GM12878 (cell line): Measurements from ENCODE around the gene PTCD3. TPM values are rescaled to one million over a fixed set of nuclear protein-coding genes. Genes with fewer than 3 reads are reported as not detected.

ENCODE experiments used
- ATAC-seq: fragments of 200-7000 bp; cut with Tn5 transposase; 3 replicates; pipeline ENCODE4 v1.9.1; 2020; ENCODE audit warnings: mild to moderate bottlenecking, moderate library complexity
- BruUV-seq: library from RNA; stranded (reverse); fragments of 400-500 nt; replicated peaks from 2 replicates; lab custom pipeline; 2021; lab: Mats Ljungman, UMichigan
- CTCF ChIA-PET: fragments of 300-600 bp; sonication (Branson Sonifier 250); formaldehyde crosslinking; extraction: SDS; loops from one replicate; lab custom pipeline; 2021; ENCODE audit warnings: inconsistent platforms; lab: Yijun Ruan, JAX
- POLR2A ChIA-PET: fragments of 350-600 bp; formaldehyde crosslinking; extraction: SDS; loops from one replicate; lab custom pipeline; 2021; ENCODE audit warnings: inconsistent platforms; lab: Charles Lee
- RAD21 ChIA-PET: fragments of 300-600 bp; sonication (Branson Sonifier 250); formaldehyde crosslinking; loops from one replicate; lab custom pipeline; 2023; ENCODE audit warnings: antibody characterized with exemption; ENCODE audit not compliant: unreplicated experiment; lab: Charles Lee
- SMC1A ChIA-PET: fragments of 300-600 bp; sonication (Branson Sonifier 250); formaldehyde crosslinking; loops from one replicate; lab custom pipeline; 2023; ENCODE audit not compliant: unreplicated experiment, uncharacterized antibody; lab: Charles Lee
- DNase-seq: peaks from one replicate; pipeline ENCODE4 v3.0.0-alpha.2; 2011; ENCODE audit warnings: low read depth, low spot score
- FAIRE-seq: peaks from 3 replicates; lab custom pipeline; 2011; peaks lifted over from hg19 to GRCh38; lab: Jason Lieb, UNC
- H2AFZ ChIP-seq: 2 replicates; pipeline ENCODE4 v1.6.0; 2011; ENCODE audit warnings: low read depth, low read length, control low read depth; ENCODE audit not compliant: control insufficient read depth
- H3K27ac ChIP-seq: 2 replicates; pipeline ENCODE4 v1.5.1; 2011; ENCODE audit warnings: control low read depth; ENCODE audit not compliant: control insufficient read depth, insufficient read depth
- H3K27me3 ChIP-seq, 2 experiments: replicated peaks in 1 of 2; 2 replicates each; pipeline versions ENCODE4 v1.6.0 to v1.6.1; 2011; ENCODE audit warnings: low read length in 1 of 2; ENCODE audit not compliant: control insufficient read depth in 2 of 2, insufficient read depth in 2 of 2
- H3K36me3 ChIP-seq, 2 experiments: 2 replicates each; pipeline ENCODE4 v1.5.1; 2011; ENCODE audit warnings: low read length in 1 of 2; ENCODE audit not compliant: control insufficient read depth in 2 of 2, insufficient read depth in 2 of 2
- H3K4me1 ChIP-seq: 2 replicates; pipeline ENCODE4 v1.6.1; 2011; ENCODE audit warnings: mild to moderate bottlenecking, low read length, moderate library complexity, mixed read lengths; ENCODE audit not compliant: control insufficient read depth, insufficient read depth
- H3K4me2 ChIP-seq: 2 replicates; pipeline ENCODE4 v1.6.0; 2011; ENCODE audit warnings: control low read depth; ENCODE audit not compliant: control insufficient read depth, insufficient read depth
- H3K4me3 ChIP-seq: fragments of 200-600 bp; sonication (generic); 2 replicates; pipeline ENCODE4 v1.5.1; 2016
- H3K79me2 ChIP-seq: 2 replicates; pipeline ENCODE4 v1.6.0; 2011; ENCODE audit warnings: low read length; ENCODE audit not compliant: control insufficient read depth, insufficient read depth
- H3K9ac ChIP-seq: 2 replicates; pipeline ENCODE4 v1.8.0; 2011; ENCODE audit warnings: low read length, control low read depth, mixed read lengths; ENCODE audit not compliant: control insufficient read depth, insufficient read depth
- H3K9me3 ChIP-seq: replicated peaks from 3 replicates; pipeline ENCODE4 v1.5.1; 2011; ENCODE audit warnings: mild to moderate bottlenecking, low read length; ENCODE audit not compliant: control insufficient read depth, insufficient read depth
- H4K20me1 ChIP-seq: 2 replicates; pipeline ENCODE4 v1.6.0; 2011; ENCODE audit not compliant: control insufficient read depth, insufficient read depth
- ATF3 ChIP-seq: IDR thresholded peaks from 2 replicates; pipeline ENCODE4 v1.6.1; 2011; ENCODE audit warnings: low read depth, mild to moderate bottlenecking, low read length, moderate library complexity, borderline replicate concordance; ENCODE audit errors: extremely low read depth
- BACH1 ChIP-seq: fragments of 450-650 bp; IDR thresholded peaks from 2 replicates; pipeline ENCODE4 v1.6.1; 2017; ENCODE audit warnings: mild to moderate bottlenecking, borderline replicate concordance
- BCL11A ChIP-seq: IDR thresholded peaks from 2 replicates; pipeline ENCODE4 v1.6.1; 2011; ENCODE audit warnings: low read depth, low read length
- EP300 ChIP-seq, 2 experiments: fragments of 150-350 bp in 1 of 2; IDR thresholded peaks; 2 replicates each; pipeline ENCODE4 v1.6.1; 2011 to 2012; ENCODE audit warnings: low read depth in 2 of 2, low read length in 2 of 2, borderline replicate concordance in 1 of 2, improper control_type of control experiment in 1 of 2, inconsistent platforms in 1 of 2; ENCODE audit not compliant: control insufficient read depth in 1 of 2
- GATAD2B ChIP-seq: fragments of 450-650 bp; conservative IDR thresholded peaks from 2 replicates; pipeline ENCODE4 v1.6.1; 2017; ENCODE audit warnings: low read depth, mild to moderate bottlenecking, moderate library complexity
- KLF5 ChIP-seq: fragments of 450-650 bp; IDR thresholded peaks from 2 replicates; pipeline ENCODE4 v1.6.1; 2014; ENCODE audit warnings: mild to moderate bottlenecking; ENCODE audit not compliant: partially characterized antibody
- MYB ChIP-seq: fragments of 150-350 bp; IDR thresholded peaks from 2 replicates; pipeline ENCODE4 v1.6.1; 2014; ENCODE audit warnings: mild to moderate bottlenecking, low read depth, low read length, borderline replicate concordance
- NR2C2 ChIP-seq: IDR thresholded peaks from 2 replicates; pipeline ENCODE4 v1.6.1; 2011; ENCODE audit warnings: borderline replicate concordance, low read depth; ENCODE audit not compliant: control insufficient read depth, insufficient read length
- RCOR1 ChIP-seq: conservative IDR thresholded peaks from 2 replicates; pipeline ENCODE4 v1.6.1; 2012; ENCODE audit warnings: low read depth, low read length, improper control_type of control experiment
- SREBF1 ChIP-seq: IDR thresholded peaks from 2 replicates; pipeline ENCODE4 v1.6.1; 2012; ENCODE audit warnings: mild to moderate bottlenecking, low read length
- USF1 ChIP-seq: IDR thresholded peaks from 2 replicates; pipeline ENCODE4 v1.6.1; 2011; ENCODE audit warnings: borderline replicate concordance, low read depth, mild to moderate bottlenecking, moderate library complexity, mixed read lengths, low read length; ENCODE audit not compliant: insufficient read depth; ENCODE audit errors: extremely low read length
- ZNF384 ChIP-seq: IDR thresholded peaks from 2 replicates; pipeline ENCODE4 v1.6.1; 2012; ENCODE audit warnings: low read depth, mild to moderate bottlenecking, low read length, improper control_type of control experiment, borderline replicate concordance
- WGBS: methylation state at CpG from one replicate; pipeline ENCODE4 v1.1.6; 2016; ENCODE audit warnings: low lambda C conversion rate; ENCODE audit not compliant: insufficient replicate concordance, insufficient coverage; ENCODE audit errors: missing lambda C conversion rate; 5-methylcytosine and 5-hydroxymethylcytosine counted together
- in situ Hi-C: fragments of 300-500 bp; cut with MboI; formaldehyde crosslinking; loops from 9 replicates; pipeline ENCODE4 v1.14.3; 2018; ENCODE audit warnings: mixed read lengths
- intact Hi-C: fragments of 100-400 bp; cut with micrococcal nuclease; formaldehyde crosslinking; loops from one replicate; pipeline ENCODE4 v1.14.2; 2022; ENCODE audit not compliant: unreplicated experiment
- polyA plus RNA-seq, 11 experiments: library from polyadenylated mRNA; depleted of rRNA in 4 of 11; unstranded in 6 of 11; stranded (reverse) in 5 of 11; fragments of >200 nt; fragmentation: Nextera tagmentation in 4 of 11; fragmentation: Illumina TruSeq in 1 of 11; extraction: Ambion mirVana in 4 of 11; extraction: Trizol in 1 of 11; gene quantifications; 1 replicate in 1 of 11; 2 replicates in 10 of 11; pipeline versions ENCODE4 v1.2.1 to v1.2.3, GENCODE V29; 2011 to 2016; ENCODE audit warnings: inconsistent platforms in 2 of 11, missing spikeins in 2 of 11, low read depth in 1 of 11
- total RNA-seq, 4 experiments: library from RNA; depleted of rRNA in 3 of 4; stranded (reverse); fragments of >200 nt in 3 of 4; fragmentation: Illumina TruSeq in 1 of 4; extraction: Trizol in 1 of 4; gene quantifications; 2 replicates each; pipeline versions ENCODE4 v1.2.1 to v1.2.3, GENCODE V29; 2013 to 2021
- TF ChIP-seq, protein P1 (sequence below): fragments of 150-350 bp; IDR thresholded peaks from 2 replicates; pipeline ENCODE4 v1.6.1; 2014; ENCODE audit warnings: mild to moderate bottlenecking, low read depth, low read length
- TF ChIP-seq, protein P2 (sequence below): fragments of 450-650 bp; conservative IDR thresholded peaks from 2 replicates; pipeline ENCODE4 v1.6.1; 2017; ENCODE audit warnings: mild to moderate bottlenecking, moderate library complexity

The PTCD3 gene
- total and polyA plus RNA-seq, 10 of the 15 experiments (the other 5 are each of a cell fraction or from before 2014, with no cell fraction given) = 44.7 to 177 (median 127) TPM

DNA sequence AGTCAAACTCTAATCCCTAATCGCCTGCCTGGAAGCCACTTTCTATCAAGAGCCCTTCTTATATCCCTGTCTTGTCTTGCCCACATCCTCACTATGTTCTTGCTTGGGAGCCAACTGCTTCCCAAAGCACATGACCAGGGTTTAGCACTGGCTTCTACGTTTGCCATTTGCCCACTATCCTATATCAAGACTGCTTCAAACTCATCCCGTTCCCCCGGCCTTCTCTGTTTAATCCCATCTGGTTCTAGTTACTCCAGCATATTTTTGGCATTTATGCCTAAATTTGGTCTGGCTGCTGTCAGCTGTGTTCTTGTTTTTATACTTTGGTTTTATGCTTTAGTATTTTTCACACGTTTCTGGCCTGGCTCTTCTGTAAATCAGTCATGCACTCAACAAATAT, 40.5 kb upstream of the PTCD3 start:
- FAIRE-seq = no peak
- Histone ChIP-seq H3K27ac (no peak overlapping the region), H3K79me2 (no peaks in the 10 kb centered on the region), H3K27me3 (no peaks in the 10 kb centered on the region), H3K4me2 (no peak overlapping the region), H3K9me3 (peaks cover 3% of the 10 kb centered on the region; the same call in 2 of the 3 replicates), H2AFZ (no peak overlapping the region), H3K4me3 (no peak overlapping the region), H3K4me1 (peaks cover 7% of the 10 kb centered on the region), H4K20me1 (no peaks in the 10 kb centered on the region), H3K9ac (no peak overlapping the region), H3K36me3 (peaks cover 16 to 34% of the 10 kb centered on the region in 2 experiments)
- 70% methylated on average over 5 of the region's 5 CpGs for WGBS
- ATAC-seq = no peak
- in situ Hi-C loops = no loop called here
- TF ChIP-seq ATF3 (no peak), EP300 (IDR thresholded peaks at IDR 0.05; ENCODE audit: borderline replicate concordance in 1 of 2, control insufficient read depth in 1 of 2, low read depth in 2 of 2, low read length in 2 of 2) (no peak), MYB (no peak), NR2C2 (no peak), SREBF1 (no peak), RCOR1 (no peak), ZNF384 (no peak), KLF5 (no peak), BCL11A (no peak), GATAD2B (no peak), USF1 (no peak), BACH1 (no peak)
- TF ChIP-seq, protein P1, sequence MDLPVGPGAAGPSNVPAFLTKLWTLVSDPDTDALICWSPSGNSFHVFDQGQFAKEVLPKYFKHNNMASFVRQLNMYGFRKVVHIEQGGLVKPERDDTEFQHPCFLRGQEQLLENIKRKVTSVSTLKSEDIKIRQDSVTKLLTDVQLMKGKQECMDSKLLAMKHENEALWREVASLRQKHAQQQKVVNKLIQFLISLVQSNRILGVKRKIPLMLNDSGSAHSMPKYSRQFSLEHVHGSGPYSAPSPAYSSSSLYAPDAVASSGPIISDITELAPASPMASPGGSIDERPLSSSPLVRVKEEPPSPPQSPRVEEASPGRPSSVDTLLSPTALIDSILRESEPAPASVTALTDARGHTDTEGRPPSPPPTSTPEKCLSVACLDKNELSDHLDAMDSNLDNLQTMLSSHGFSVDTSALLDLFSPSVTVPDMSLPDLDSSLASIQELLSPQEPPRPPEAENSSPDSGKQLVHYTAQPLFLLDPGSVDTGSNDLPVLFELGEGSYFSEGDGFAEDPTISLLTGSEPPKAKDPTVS = no peak
- TF ChIP-seq, protein P2, sequence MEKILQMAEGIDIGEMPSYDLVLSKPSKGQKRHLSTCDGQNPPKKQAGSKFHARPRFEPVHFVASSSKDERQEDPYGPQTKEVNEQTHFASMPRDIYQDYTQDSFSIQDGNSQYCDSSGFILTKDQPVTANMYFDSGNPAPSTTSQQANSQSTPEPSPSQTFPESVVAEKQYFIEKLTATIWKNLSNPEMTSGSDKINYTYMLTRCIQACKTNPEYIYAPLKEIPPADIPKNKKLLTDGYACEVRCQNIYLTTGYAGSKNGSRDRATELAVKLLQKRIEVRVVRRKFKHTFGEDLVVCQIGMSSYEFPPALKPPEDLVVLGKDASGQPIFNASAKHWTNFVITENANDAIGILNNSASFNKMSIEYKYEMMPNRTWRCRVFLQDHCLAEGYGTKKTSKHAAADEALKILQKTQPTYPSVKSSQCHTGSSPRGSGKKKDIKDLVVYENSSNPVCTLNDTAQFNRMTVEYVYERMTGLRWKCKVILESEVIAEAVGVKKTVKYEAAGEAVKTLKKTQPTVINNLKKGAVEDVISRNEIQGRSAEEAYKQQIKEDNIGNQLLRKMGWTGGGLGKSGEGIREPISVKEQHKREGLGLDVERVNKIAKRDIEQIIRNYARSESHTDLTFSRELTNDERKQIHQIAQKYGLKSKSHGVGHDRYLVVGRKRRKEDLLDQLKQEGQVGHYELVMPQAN = no peak
- RAD21 ChIA-PET = no interaction called here
- POLR2A ChIA-PET = no interaction called here
- DNase-seq = no peak
- SMC1A ChIA-PET = no interaction called here
- no TSS peak for BruUV-seq
- intact Hi-C loops = no loop called here
- CTCF ChIA-PET = interaction anchor here (0.8 to 1.4 kb wide), 2 partner anchors 44 to 238 kb away, joined by 4 read pairs; no protein-coding TSS in a partner anchor
